HL-60 (cell line): ENCODE data around the gene DCTN4.

Experiments
- GABPA ChIP-seq: IDR thresholded peaks from 2 replicates; pipeline ENCODE4 v1.6.1; 2012; ENCODE audit warnings: low read depth
- POLR2AphosphoS5 ChIP-seq: IDR thresholded peaks from 2 replicates; pipeline ENCODE4 v1.6.1; 2012; ENCODE audit warnings: low read depth
- TF ChIP-seq, protein P1 (sequence below): IDR thresholded peaks from one replicate; pipeline ENCODE4 v1.5.1; 2011; ENCODE audit warnings: low read length, control low read depth, inconsistent platforms; ENCODE audit not compliant: insufficient read depth
- TF ChIP-seq, protein P2 (sequence below): IDR thresholded peaks from 2 replicates; pipeline ENCODE4 v1.6.1; 2012; ENCODE audit warnings: low read depth; ENCODE audit not compliant: insufficient replicate concordance

DNA sequence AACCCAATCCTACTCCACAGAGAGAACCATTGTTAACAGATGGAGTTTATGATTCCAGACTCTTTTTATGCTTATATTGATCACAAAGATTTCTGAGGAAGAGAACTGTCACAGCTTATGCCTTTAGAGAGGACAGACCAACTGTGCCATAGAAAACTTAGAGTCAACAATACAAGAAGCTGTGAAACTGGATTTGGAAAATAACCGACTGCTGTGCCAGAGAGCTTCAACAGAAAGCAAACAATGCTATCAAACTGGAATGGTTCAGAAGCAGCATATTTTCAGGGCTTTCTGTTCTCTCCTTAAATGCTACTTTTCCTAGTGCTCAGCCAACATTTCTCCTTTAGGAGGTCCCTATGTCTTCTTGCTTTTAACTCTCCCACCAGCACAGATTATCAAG is 5.0 kb downstream of the DCTN4 start:
- TF ChIP-seq, protein P1, sequence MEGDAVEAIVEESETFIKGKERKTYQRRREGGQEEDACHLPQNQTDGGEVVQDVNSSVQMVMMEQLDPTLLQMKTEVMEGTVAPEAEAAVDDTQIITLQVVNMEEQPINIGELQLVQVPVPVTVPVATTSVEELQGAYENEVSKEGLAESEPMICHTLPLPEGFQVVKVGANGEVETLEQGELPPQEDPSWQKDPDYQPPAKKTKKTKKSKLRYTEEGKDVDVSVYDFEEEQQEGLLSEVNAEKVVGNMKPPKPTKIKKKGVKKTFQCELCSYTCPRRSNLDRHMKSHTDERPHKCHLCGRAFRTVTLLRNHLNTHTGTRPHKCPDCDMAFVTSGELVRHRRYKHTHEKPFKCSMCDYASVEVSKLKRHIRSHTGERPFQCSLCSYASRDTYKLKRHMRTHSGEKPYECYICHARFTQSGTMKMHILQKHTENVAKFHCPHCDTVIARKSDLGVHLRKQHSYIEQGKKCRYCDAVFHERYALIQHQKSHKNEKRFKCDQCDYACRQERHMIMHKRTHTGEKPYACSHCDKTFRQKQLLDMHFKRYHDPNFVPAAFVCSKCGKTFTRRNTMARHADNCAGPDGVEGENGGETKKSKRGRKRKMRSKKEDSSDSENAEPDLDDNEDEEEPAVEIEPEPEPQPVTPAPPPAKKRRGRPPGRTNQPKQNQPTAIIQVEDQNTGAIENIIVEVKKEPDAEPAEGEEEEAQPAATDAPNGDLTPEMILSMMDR = no peak
- TF ChIP-seq GABPA = no peak
- TF ChIP-seq, protein P2, sequence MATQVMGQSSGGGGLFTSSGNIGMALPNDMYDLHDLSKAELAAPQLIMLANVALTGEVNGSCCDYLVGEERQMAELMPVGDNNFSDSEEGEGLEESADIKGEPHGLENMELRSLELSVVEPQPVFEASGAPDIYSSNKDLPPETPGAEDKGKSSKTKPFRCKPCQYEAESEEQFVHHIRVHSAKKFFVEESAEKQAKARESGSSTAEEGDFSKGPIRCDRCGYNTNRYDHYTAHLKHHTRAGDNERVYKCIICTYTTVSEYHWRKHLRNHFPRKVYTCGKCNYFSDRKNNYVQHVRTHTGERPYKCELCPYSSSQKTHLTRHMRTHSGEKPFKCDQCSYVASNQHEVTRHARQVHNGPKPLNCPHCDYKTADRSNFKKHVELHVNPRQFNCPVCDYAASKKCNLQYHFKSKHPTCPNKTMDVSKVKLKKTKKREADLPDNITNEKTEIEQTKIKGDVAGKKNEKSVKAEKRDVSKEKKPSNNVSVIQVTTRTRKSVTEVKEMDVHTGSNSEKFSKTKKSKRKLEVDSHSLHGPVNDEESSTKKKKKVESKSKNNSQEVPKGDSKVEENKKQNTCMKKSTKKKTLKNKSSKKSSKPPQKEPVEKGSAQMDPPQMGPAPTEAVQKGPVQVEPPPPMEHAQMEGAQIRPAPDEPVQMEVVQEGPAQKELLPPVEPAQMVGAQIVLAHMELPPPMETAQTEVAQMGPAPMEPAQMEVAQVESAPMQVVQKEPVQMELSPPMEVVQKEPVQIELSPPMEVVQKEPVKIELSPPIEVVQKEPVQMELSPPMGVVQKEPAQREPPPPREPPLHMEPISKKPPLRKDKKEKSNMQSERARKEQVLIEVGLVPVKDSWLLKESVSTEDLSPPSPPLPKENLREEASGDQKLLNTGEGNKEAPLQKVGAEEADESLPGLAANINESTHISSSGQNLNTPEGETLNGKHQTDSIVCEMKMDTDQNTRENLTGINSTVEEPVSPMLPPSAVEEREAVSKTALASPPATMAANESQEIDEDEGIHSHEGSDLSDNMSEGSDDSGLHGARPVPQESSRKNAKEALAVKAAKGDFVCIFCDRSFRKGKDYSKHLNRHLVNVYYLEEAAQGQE = no peak
- TF ChIP-seq POLR2AphosphoS5 = no peak
